ENCODE measurements around the gene CYP46A1. TPM values are rescaled to one million over a fixed set of nuclear protein-coding genes. Genes with fewer than 3 reads are reported as not detected.
"Not testable (repeated sequence)": the region's sequence is repeated elsewhere in the genome, so short reads cannot be mapped to it uniquely, and the experiment has no call there.

CYP46A1 gene
- polyA plus RNA-seq, 2 donors, result 0.16 to 0.20 TPM

- peaks cover 0 to 10% of the 10 kb centered on the region in 2 donors for H3K4me1 ChIP-seq (ENCODE audit: control insufficient read depth in 2 of 2, insufficient read depth in 2 of 2, low read length in 1 of 2)
- H3K27me3 ChIP-seq (ENCODE audit: control insufficient read depth in 1 of 2, insufficient read depth in 2 of 2, low read length in 2 of 2), result peaks cover 0 to 10% of the 10 kb centered on the region in 2 donors
- WGBS, 2 donors, result 87 to 88% methylated on average over 4 of the region's 4 CpGs
Observed at GRCh38 chr14:99655521-99655920, 28.6 kb upstream of the CYP46A1 start.

DNA sequence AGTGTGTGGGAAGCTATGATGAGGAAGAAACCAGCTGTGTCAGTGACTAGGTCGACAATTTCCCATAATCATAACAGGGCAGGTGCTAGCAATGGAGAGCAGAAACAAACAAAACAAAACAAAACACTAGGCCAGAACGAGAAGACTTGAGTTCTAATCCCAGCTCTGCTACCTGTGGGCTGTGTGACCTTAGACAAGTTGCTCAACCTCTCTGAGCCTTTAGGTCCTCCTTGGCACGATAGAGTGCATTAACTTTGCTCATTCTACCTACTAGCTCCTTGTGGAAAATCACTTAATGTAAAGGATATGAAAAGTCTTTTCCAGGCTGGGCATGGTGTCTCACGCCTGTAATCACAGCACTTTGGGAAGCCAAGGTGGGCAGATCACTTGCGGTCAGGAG is 27.9 kb upstream of the CYP46A1 start:
- WGBS, 2 donors, result 68 to 81% methylated on average over 5 of the region's 5 CpGs
- peaks cover 0 to 10% of the 10 kb centered on the region in 2 donors for H3K27me3 ChIP-seq (ENCODE audit: control insufficient read depth in 1 of 2, insufficient read depth in 2 of 2, low read length in 2 of 2)

More at GRCh38 chr14:99655521-99655920, 28.6 kb upstream of the CYP46A1 start:
- Histone ChIP-seq H3K27ac (ENCODE audit: low read depth in 2 of 2, low read length in 1 of 2) (no peak overlapping the region), H3K36me3 (ENCODE audit: control insufficient read depth in 2 of 2, insufficient read depth in 2 of 2, low read length in 1 of 2) (no peaks in the 10 kb centered on the region), H3K4me3 (ENCODE audit: low read depth in 1 of 2, low read length in 2 of 2) (no peak overlapping the region), H3K9me3 (ENCODE audit: control insufficient read depth in 2 of 2, insufficient read depth in 1 of 2, low read depth in 1 of 2, low read length in 1 of 2) (peaks cover 0 to 4% of the 10 kb centered on the region in 2 donors)

GRCh38 chr14:99657645-99658155 is 26.4 kb upstream of the CYP46A1 start:
- peaks cover 0 to 4% of the 10 kb centered on the region in 2 donors for H3K9me3 ChIP-seq (ENCODE audit: control insufficient read depth in 2 of 2, insufficient read depth in 1 of 2, low read depth in 1 of 2, low read length in 1 of 2)
- H3K4me1 ChIP-seq (ENCODE audit: control insufficient read depth in 2 of 2, insufficient read depth in 2 of 2, low read length in 1 of 2), result peaks cover 0 to 10% of the 10 kb centered on the region in 2 donors
- H3K36me3 ChIP-seq (ENCODE audit: control insufficient read depth in 2 of 2, insufficient read depth in 2 of 2, low read length in 1 of 2), result no peaks in the 10 kb centered on the region
- WGBS, 2 donors, result 38 to 45% methylated on average over 1 of the region's 1 CpG
- H3K27ac ChIP-seq (ENCODE audit: low read depth in 2 of 2, low read length in 1 of 2), result no peak overlapping the region
- peaks cover 0 to 10% of the 10 kb centered on the region in 2 donors for H3K27me3 ChIP-seq (ENCODE audit: control insufficient read depth in 1 of 2, insufficient read depth in 2 of 2, low read length in 2 of 2)
- no peak overlapping the region for H3K4me3 ChIP-seq (ENCODE audit: low read depth in 1 of 2, low read length in 2 of 2)

More for the DNA sequence above, 27.9 kb upstream of the CYP46A1 start:
- no peak overlapping the region for H3K27ac ChIP-seq (ENCODE audit: low read depth in 2 of 2, low read length in 1 of 2)
- H3K4me3 ChIP-seq (ENCODE audit: low read depth in 1 of 2, low read length in 2 of 2), result no peak overlapping the region
- H3K9me3 ChIP-seq (ENCODE audit: control insufficient read depth in 2 of 2, insufficient read depth in 1 of 2, low read depth in 1 of 2, low read length in 1 of 2), result peaks cover 0 to 4% of the 10 kb centered on the region in 2 donors
- no peaks in the 10 kb centered on the region for H3K36me3 ChIP-seq (ENCODE audit: control insufficient read depth in 2 of 2, insufficient read depth in 2 of 2, low read length in 1 of 2)
- H3K4me1 ChIP-seq (ENCODE audit: control insufficient read depth in 2 of 2, insufficient read depth in 2 of 2, low read length in 1 of 2), result peaks cover 0 to 10% of the 10 kb centered on the region in 2 donors

GRCh38 chr14:99658218-99658845 is 25.8 kb upstream of the CYP46A1 start:
- H3K27me3 ChIP-seq (ENCODE audit: control insufficient read depth in 1 of 2, insufficient read depth in 2 of 2, low read length in 2 of 2), result peaks cover 0 to 10% of the 10 kb centered on the region in 2 donors
- H3K4me3 ChIP-seq (ENCODE audit: low read depth in 1 of 2, low read length in 2 of 2), result no peak overlapping the region
- H3K9me3 ChIP-seq (ENCODE audit: control insufficient read depth in 2 of 2, insufficient read depth in 1 of 2, low read depth in 1 of 2, low read length in 1 of 2), result peaks cover 0 to 4% of the 10 kb centered on the region in 2 donors
- no peaks in the 10 kb centered on the region for H3K36me3 ChIP-seq (ENCODE audit: control insufficient read depth in 2 of 2, insufficient read depth in 2 of 2, low read length in 1 of 2)
- no peak overlapping the region for H3K27ac ChIP-seq (ENCODE audit: low read depth in 2 of 2, low read length in 1 of 2)
- H3K4me1 ChIP-seq (ENCODE audit: control insufficient read depth in 2 of 2, insufficient read depth in 2 of 2, low read length in 1 of 2), result peaks cover 0 to 10% of the 10 kb centered on the region in 2 donors
- WGBS, 2 donors, result 60 to 61% methylated on average over 15 of the region's 15 CpGs

DNA sequence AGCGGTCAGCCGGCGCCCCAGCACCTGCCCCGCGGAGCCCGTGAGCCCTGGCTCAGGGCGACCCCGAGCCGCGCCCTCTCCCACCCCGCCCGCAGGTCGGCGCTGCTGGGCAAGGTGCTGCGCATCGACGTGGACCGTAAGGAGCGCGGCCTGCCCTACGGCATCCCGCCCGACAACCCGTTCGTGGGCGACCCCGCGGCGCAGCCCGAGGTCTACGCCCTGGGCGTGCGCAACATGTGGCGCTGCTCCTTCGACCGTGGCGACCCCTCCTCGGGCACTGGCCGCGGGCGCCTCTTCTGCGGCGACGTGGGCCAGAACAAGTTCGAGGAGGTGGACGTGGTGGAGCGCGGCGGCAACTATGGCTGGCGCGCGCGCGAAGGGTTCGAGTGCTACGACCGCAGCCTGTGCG is 24.8 kb upstream of the CYP46A1 start:
- Histone ChIP-seq H3K27ac (ENCODE audit: low read depth in 2 of 2, low read length in 1 of 2) (no peak overlapping the region), H3K9me3 (ENCODE audit: control insufficient read depth in 2 of 2, insufficient read depth in 1 of 2, low read depth in 1 of 2, low read length in 1 of 2) (peaks cover 0 to 4% of the 10 kb centered on the region in 2 donors), H3K4me3 (ENCODE audit: low read depth in 1 of 2, low read length in 2 of 2) (no peak overlapping the region), H3K4me1 (ENCODE audit: control insufficient read depth in 2 of 2, insufficient read depth in 2 of 2, low read length in 1 of 2) (peaks cover 0 to 10% of the 10 kb centered on the region in 2 donors), H3K27me3 (ENCODE audit: control insufficient read depth in 1 of 2, insufficient read depth in 2 of 2, low read length in 2 of 2) (peaks cover 0 to 10% of the 10 kb centered on the region in 2 donors), H3K36me3 (ENCODE audit: control insufficient read depth in 2 of 2, insufficient read depth in 2 of 2, low read length in 1 of 2) (no peaks in the 10 kb centered on the region)
- WGBS, 2 donors, result 12 to 22% methylated on average over 58 of the region's 58 CpGs

DNA sequence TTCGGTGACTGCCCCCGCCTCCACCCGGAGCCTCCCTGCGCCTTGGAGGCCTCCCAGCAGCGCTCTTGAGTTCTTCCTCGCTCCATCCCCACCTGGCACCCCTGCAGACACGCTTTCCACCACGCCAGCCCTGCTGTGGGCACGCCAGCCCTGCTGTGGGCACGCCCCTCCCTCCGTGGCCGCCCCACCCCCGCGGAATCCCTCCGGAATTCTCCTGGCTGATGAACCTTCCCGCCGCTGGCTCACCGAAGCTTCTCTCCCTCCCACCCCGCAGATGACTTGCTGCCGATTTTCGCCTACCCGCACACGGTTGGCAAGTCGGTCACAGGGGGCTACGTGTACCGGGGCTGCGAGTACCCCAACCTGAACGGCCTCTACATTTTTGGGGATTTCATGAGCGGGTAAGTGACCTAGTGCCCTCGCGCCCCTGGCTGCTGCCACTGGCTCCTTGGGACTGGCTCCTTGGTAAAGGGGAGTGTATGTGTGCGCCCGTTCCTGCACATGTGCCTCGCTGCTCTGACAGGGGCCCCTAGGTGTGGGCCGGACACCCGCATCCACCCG is 24.0 kb upstream of the CYP46A1 start:
- peaks cover 0 to 10% of the 10 kb centered on the region in 2 donors for H3K4me1 ChIP-seq (ENCODE audit: control insufficient read depth in 2 of 2, insufficient read depth in 2 of 2, low read length in 1 of 2)
- H3K27ac ChIP-seq (ENCODE audit: low read depth in 2 of 2, low read length in 1 of 2), result no peak overlapping the region
- peaks cover 0 to 4% of the 10 kb centered on the region in 2 donors for H3K9me3 ChIP-seq (ENCODE audit: control insufficient read depth in 2 of 2, insufficient read depth in 1 of 2, low read depth in 1 of 2, low read length in 1 of 2)
- 25 to 31% methylated on average over 37 of the region's 37 CpGs for WGBS, 2 donors
- no peaks in the 10 kb centered on the region for H3K36me3 ChIP-seq (ENCODE audit: control insufficient read depth in 2 of 2, insufficient read depth in 2 of 2, low read length in 1 of 2)
- peaks cover 0 to 10% of the 10 kb centered on the region in 2 donors for H3K27me3 ChIP-seq (ENCODE audit: control insufficient read depth in 1 of 2, insufficient read depth in 2 of 2, low read length in 2 of 2)
- H3K4me3 ChIP-seq (ENCODE audit: low read depth in 1 of 2, low read length in 2 of 2), result no peak overlapping the region

DNA sequence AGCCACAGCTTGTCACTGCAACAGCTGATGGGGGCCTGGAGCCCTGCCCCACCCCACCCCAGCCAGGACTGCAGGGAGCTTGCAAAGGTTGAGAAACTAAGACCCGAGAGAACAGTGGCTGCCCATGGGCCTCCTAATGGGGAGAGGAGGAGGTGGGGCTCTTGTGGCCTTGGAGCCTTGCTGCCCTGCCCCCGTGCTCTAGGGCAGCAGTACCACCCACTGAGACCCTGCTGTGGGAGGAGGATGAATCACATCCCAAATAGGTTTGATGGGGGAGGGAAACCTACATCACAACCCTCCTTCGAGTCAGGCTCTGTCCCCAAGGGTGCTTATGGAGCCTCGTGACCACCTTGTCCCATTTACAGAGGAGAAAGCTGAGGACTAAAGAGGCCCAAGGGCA is 23.3 kb upstream of the CYP46A1 start:
- no peak overlapping the region for H3K27ac ChIP-seq (ENCODE audit: low read depth in 2 of 2, low read length in 1 of 2)
- peaks cover 0 to 10% of the 10 kb centered on the region in 2 donors for H3K4me1 ChIP-seq (ENCODE audit: control insufficient read depth in 2 of 2, insufficient read depth in 2 of 2, low read length in 1 of 2)
- 71 to 77% methylated on average over 4 of the region's 4 CpGs for WGBS, 2 donors
- no peaks in the 10 kb centered on the region for H3K36me3 ChIP-seq (ENCODE audit: control insufficient read depth in 2 of 2, insufficient read depth in 2 of 2, low read length in 1 of 2)
- no peak overlapping the region for H3K4me3 ChIP-seq (ENCODE audit: low read depth in 1 of 2, low read length in 2 of 2)
- H3K27me3 ChIP-seq (ENCODE audit: control insufficient read depth in 1 of 2, insufficient read depth in 2 of 2, low read length in 2 of 2), result peaks cover 0 to 10% of the 10 kb centered on the region in 2 donors
- H3K9me3 ChIP-seq (ENCODE audit: control insufficient read depth in 2 of 2, insufficient read depth in 1 of 2, low read depth in 1 of 2, low read length in 1 of 2), result peaks cover 0 to 4% of the 10 kb centered on the region in 2 donors

DNA sequence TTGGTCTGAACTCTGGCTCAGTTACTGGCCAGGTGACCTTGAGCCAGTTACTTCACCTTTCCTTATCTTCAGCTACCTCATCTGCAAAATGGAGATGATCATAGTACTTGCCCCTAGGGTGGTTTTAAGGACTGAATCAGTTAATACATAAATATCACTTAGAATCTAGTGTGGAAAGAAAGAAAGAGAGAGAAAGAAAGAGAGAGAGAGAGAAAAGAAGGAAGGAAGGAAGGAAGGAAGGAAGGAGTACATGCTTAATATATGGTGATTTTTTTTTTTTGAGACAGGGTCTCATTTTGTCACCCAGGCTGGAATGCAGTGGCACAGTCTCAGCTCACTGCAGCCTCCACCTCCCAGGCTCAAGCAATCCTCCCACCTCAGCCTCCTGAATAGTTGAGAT is 22.9 kb upstream of the CYP46A1 start:
- H3K27me3 ChIP-seq (ENCODE audit: control insufficient read depth in 1 of 2, insufficient read depth in 2 of 2, low read length in 2 of 2); H3K27ac ChIP-seq (ENCODE audit: low read depth in 2 of 2, low read length in 1 of 2); H3K4me1 ChIP-seq (ENCODE audit: control insufficient read depth in 2 of 2, insufficient read depth in 2 of 2, low read length in 1 of 2); H3K9me3 ChIP-seq (ENCODE audit: control insufficient read depth in 2 of 2, insufficient read depth in 1 of 2, low read depth in 1 of 2, low read length in 1 of 2); H3K36me3 ChIP-seq (ENCODE audit: control insufficient read depth in 2 of 2, insufficient read depth in 2 of 2, low read length in 1 of 2); H3K4me3 ChIP-seq (ENCODE audit: low read depth in 1 of 2, low read length in 2 of 2): not testable (repeated sequence)

DNA sequence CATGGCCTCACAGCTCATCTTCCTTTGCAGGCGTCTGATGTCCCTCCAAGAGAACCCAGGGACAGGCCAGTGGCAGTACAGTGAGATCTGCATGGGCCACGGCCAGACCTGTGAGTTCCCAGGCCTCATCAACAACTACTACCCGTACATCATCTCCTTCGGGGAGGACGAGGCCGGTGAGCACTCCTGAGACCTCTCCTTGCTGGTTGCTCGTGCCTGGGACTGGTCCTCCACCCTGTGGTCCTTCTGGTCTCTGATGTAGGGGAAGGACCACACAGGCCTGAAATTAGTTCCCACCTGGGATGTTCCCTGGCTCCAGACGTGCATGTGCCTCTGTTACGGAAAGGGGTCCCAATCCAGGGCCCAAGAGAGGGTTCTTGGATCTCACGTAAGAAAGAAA is 21.3 kb upstream of the CYP46A1 start:
- H3K27ac ChIP-seq (ENCODE audit: low read depth in 2 of 2, low read length in 1 of 2), result no peak overlapping the region
- 83 to 89% methylated on average over 10 of the region's 10 CpGs for WGBS, 2 donors
- H3K36me3 ChIP-seq (ENCODE audit: control insufficient read depth in 2 of 2, insufficient read depth in 2 of 2, low read length in 1 of 2), result no peaks in the 10 kb centered on the region
- peaks cover 0 to 4% of the 10 kb centered on the region in 2 donors for H3K9me3 ChIP-seq (ENCODE audit: control insufficient read depth in 2 of 2, insufficient read depth in 1 of 2, low read depth in 1 of 2, low read length in 1 of 2)
- H3K27me3 ChIP-seq (ENCODE audit: control insufficient read depth in 1 of 2, insufficient read depth in 2 of 2, low read length in 2 of 2), result peaks cover 0 to 10% of the 10 kb centered on the region in 2 donors
- H3K4me1 ChIP-seq (ENCODE audit: control insufficient read depth in 2 of 2, insufficient read depth in 2 of 2, low read length in 1 of 2), result peaks cover 0 to 7% of the 10 kb centered on the region in 2 donors
- no peak overlapping the region for H3K4me3 ChIP-seq (ENCODE audit: low read depth in 1 of 2, low read length in 2 of 2)

Data from esophagus (tissue), 2 donors.